ENCODE data around the gene ADAMTSL3.

Gene ADAMTSL3

GRCh38 chr15:83854321-83854720, 200.4 kb downstream of the ADAMTSL3 start:
- TF ChIP-seq FOXM1 (IDR thresholded peaks at IDR 0.05; ENCODE audit: borderline replicate concordance, low read depth), result no peak
- no peak for TF ChIP-seq MAX (IDR thresholded peaks at IDR 0.05)
- no peak for TF ChIP-seq CREB1 (IDR thresholded peaks at IDR 0.05; ENCODE audit: low read depth)
- 0 out of 2 replicates have a peak, but pooled peaks have one; percentile 7 for TF ChIP-seq CEBPB (IDR thresholded peaks at IDR 0.05)
- TF ChIP-seq REST (IDR thresholded peaks at IDR 0.05; ENCODE audit: low read depth), result no peak

- TF ChIP-seq TCF12 (IDR thresholded peaks at IDR 0.05; ENCODE audit: low read depth), result no peak
- TF ChIP-seq CREB1 (IDR thresholded peaks at IDR 0.05; ENCODE audit: low read depth), result no peak
- no peak for TF ChIP-seq TAF1 (IDR thresholded peaks at IDR 0.05; ENCODE audit: low read depth)
- TF ChIP-seq EP300 (IDR thresholded peaks at IDR 0.05; ENCODE audit: borderline replicate concordance), result no peak
- no peak for TF ChIP-seq CEBPB (IDR thresholded peaks at IDR 0.05)
- TF ChIP-seq FOXM1 (IDR thresholded peaks at IDR 0.05; ENCODE audit: borderline replicate concordance, low read depth), result no peak
- TF ChIP-seq YY1 (IDR thresholded peaks at IDR 0.05; ENCODE audit: low read depth), result no peak
- TF ChIP-seq MAX (IDR thresholded peaks at IDR 0.05), result no peak
- TF ChIP-seq NFIC (IDR thresholded peaks at IDR 0.05), result no peak
- TF ChIP-seq EGR1 (IDR thresholded peaks at IDR 0.05), result no peak
- TF ChIP-seq RAD21 (IDR thresholded peaks at IDR 0.05; ENCODE audit: low read depth), result no peak
- TF ChIP-seq ZBTB7A (IDR thresholded peaks at IDR 0.05; ENCODE audit: low read depth), result no peak
- no peak for TF ChIP-seq TEAD4 (IDR thresholded peaks at IDR 0.05)
- TF ChIP-seq USF1 (IDR thresholded peaks at IDR 0.05), result no peak
- no peak for TF ChIP-seq REST (IDR thresholded peaks at IDR 0.05; ENCODE audit: low read depth)
These were observed 201.2 kb downstream of the ADAMTSL3 start for GRCh38 chr15:83854950-83855707.

GRCh38 chr15:83855956-83856355, 202.0 kb downstream of the ADAMTSL3 start:
- TF ChIP-seq EP300 (IDR thresholded peaks at IDR 0.05; ENCODE audit: borderline replicate concordance), result no peak
- TF ChIP-seq FOXM1 (IDR thresholded peaks at IDR 0.05; ENCODE audit: borderline replicate concordance, low read depth), result no peak
- TF ChIP-seq NFIC (IDR thresholded peaks at IDR 0.05), result no peak
- TF ChIP-seq REST (IDR thresholded peaks at IDR 0.05; ENCODE audit: low read depth), result no peak

GRCh38 chr15:83858820-83859505, 205.0 kb downstream of the ADAMTSL3 start:
- TF ChIP-seq TEAD4 (IDR thresholded peaks at IDR 0.05) (no peak), FOXM1 (IDR thresholded peaks at IDR 0.05; ENCODE audit: borderline replicate concordance, low read depth) (no peak), CEBPB (IDR thresholded peaks at IDR 0.05) (no peak), TCF12 (IDR thresholded peaks at IDR 0.05; ENCODE audit: low read depth) (no peak), ZBTB7A (IDR thresholded peaks at IDR 0.05; ENCODE audit: low read depth) (no peak), REST (IDR thresholded peaks at IDR 0.05; ENCODE audit: low read depth) (no peak), EGR1 (IDR thresholded peaks at IDR 0.05) (no peak), YY1 (IDR thresholded peaks at IDR 0.05; ENCODE audit: low read depth) (no peak), USF1 (IDR thresholded peaks at IDR 0.05) (no peak)
